ENCODE results near the gene HIP1R. TPM values are rescaled to one million over a fixed set of nuclear protein-coding genes. Genes with fewer than 3 reads are reported as not detected.
A peak's percentile ranks its signal among the peaks of the same experiment; 100 is the strongest.
"Not testable (repeated sequence)": the region's sequence is repeated elsewhere in the genome, so short reads cannot be mapped to it uniquely, and the experiment has no call there.

HIP1R gene
- total RNA-seq, 1 donor from 2014 or later: 28.2 TPM

- ATAC-seq: no peak
- DNase-seq: peak; percentile 2
- Histone ChIP-seq H3K4me1 (no peaks in the 10 kb centered on the region), H3K27me3 (ENCODE audit: low read depth) (no peaks in the 10 kb centered on the region), H3K9me3 (no peaks in the 10 kb centered on the region), H3K36me3 (no peaks in the 10 kb centered on the region), H3K4me3 (no peak overlapping the region), H3K27ac (no peak overlapping the region)
- intact Hi-C loops (cut with DNase I): no loop called here
- TF ChIP-seq, protein P1, sequence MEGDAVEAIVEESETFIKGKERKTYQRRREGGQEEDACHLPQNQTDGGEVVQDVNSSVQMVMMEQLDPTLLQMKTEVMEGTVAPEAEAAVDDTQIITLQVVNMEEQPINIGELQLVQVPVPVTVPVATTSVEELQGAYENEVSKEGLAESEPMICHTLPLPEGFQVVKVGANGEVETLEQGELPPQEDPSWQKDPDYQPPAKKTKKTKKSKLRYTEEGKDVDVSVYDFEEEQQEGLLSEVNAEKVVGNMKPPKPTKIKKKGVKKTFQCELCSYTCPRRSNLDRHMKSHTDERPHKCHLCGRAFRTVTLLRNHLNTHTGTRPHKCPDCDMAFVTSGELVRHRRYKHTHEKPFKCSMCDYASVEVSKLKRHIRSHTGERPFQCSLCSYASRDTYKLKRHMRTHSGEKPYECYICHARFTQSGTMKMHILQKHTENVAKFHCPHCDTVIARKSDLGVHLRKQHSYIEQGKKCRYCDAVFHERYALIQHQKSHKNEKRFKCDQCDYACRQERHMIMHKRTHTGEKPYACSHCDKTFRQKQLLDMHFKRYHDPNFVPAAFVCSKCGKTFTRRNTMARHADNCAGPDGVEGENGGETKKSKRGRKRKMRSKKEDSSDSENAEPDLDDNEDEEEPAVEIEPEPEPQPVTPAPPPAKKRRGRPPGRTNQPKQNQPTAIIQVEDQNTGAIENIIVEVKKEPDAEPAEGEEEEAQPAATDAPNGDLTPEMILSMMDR (IDR thresholded peaks at IDR 0.05): no peak
Observed at GRCh38 chr12:122790393-122791075, 44.7 kb upstream of the HIP1R start.

DNA sequence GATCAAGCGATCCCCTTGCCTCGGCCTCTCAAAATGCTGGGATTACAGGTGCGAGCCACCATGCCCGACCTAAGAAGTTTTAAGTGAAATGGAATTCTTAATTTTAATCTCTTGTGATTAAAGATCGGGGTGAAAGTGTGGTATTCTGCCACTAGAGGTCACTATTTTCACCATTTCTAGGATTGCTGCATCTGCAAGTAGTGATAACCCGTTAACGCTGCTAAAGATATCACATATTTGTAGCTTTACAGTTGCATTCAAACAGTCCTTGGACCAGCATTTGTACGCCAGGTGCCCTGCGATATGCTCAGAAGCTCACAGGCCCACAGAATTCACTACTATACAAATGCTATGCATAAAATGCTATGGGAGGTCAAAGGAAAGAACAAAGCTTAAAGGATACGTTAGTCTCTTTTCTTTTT is 41.6 kb upstream of the HIP1R start:
- peak; percentile 63 to 78 for ATAC-seq

DNA sequence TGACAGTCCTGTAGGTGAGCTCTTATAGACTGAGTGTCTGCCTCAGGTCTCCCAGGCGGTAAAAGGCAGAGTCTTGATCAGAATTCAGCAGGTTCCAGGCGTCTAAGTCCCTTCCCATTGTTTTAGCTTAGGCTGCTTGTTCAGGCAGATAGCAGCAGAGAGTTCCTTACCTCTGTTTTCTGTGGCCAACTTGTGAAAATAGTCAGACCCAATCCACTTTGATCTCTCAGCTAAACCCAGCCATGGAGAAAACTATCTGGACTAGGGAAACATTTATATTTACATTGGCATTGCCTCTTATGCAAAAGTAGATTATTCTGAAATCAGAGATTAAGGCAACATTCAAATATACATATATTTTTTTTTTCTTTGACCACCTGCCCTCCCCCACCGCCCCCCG is 39.5 kb upstream of the HIP1R start:
- no peak overlapping the region for H3K27ac ChIP-seq
- H3K4me1 ChIP-seq: no peaks in the 10 kb centered on the region
- no peaks in the 10 kb centered on the region for H3K36me3 ChIP-seq
- intact Hi-C loops (cut with DNase I): no loop called here
- DNase-seq (no peak), ATAC-seq (no peak)
- no peak overlapping the region for H3K4me3 ChIP-seq
- no peaks in the 10 kb centered on the region for H3K27me3 ChIP-seq (ENCODE audit: low read depth)
- TF ChIP-seq, protein P1 (IDR thresholded peaks at IDR 0.05): no peak
- no peaks in the 10 kb centered on the region for H3K9me3 ChIP-seq

More for the DNA sequence above, 41.6 kb upstream of the HIP1R start:
- Histone ChIP-seq H3K9me3 (no peaks in the 10 kb centered on the region), H3K4me3 (no peak overlapping the region), H3K27ac (no peak overlapping the region), H3K36me3 (no peaks in the 10 kb centered on the region), H3K4me1 (no peaks in the 10 kb centered on the region), H3K27me3 (ENCODE audit: low read depth) (no peaks in the 10 kb centered on the region)
- TF ChIP-seq, protein P1 (IDR thresholded peaks at IDR 0.05): peak; percentile 77
- intact Hi-C loops (cut with DNase I): no loop called here
- peak; percentile 14 for DNase-seq

- Histone ChIP-seq H3K27ac (no peak overlapping the region), H3K27me3 (ENCODE audit: low read depth) (no peaks in the 10 kb centered on the region), H3K36me3 (no peaks in the 10 kb centered on the region), H3K4me3 (no peak overlapping the region), H3K4me1 (no peaks in the 10 kb centered on the region), H3K9me3 (no peaks in the 10 kb centered on the region)
- intact Hi-C loops (cut with DNase I): no loop called here
- DNase-seq (peak; percentile 37), ATAC-seq (no peak)
- TF ChIP-seq, protein P1 (IDR thresholded peaks at IDR 0.05): no peak
Observed at GRCh38 chr12:122799641-122800243, 35.5 kb upstream of the HIP1R start.

DNA sequence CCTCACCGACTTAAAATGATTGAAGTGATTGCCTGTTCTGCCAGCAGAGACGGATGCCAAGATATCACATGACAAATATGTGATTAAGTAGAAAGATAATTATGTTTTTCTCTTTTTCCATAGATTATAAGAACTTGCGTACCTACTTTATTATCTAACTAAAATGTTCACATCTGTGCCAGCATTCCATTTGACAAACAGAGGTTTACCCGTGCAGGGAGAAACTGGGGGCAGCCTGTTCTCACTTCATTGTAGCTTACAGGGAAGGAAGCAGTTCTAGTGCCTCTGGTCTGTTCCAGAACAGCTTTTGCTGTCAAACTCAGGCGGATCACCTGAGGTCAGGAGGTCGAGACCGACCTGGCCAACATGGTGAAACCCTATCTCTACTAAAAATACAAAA is 31.3 kb upstream of the HIP1R start:
- ATAC-seq: no peak
- no peaks in the 10 kb centered on the region for H3K9me3 ChIP-seq
- H3K27ac ChIP-seq: no peak overlapping the region
- intact Hi-C loops (cut with DNase I): no loop called here
- no peak for DNase-seq
- no peaks in the 10 kb centered on the region for H3K27me3 ChIP-seq (ENCODE audit: low read depth)
- no peaks in the 10 kb centered on the region for H3K36me3 ChIP-seq
- no peak overlapping the region for H3K4me3 ChIP-seq
- H3K4me1 ChIP-seq: no peaks in the 10 kb centered on the region
- TF ChIP-seq, protein P1 (IDR thresholded peaks at IDR 0.05): no peak

GRCh38 chr12:122804957-122805356 is 30.3 kb upstream of the HIP1R start:
- H3K27ac ChIP-seq; H3K4me1 ChIP-seq; H3K27me3 ChIP-seq (ENCODE audit: low read depth); H3K36me3 ChIP-seq; intact Hi-C loops (cut with DNase I); H3K9me3 ChIP-seq; ATAC-seq; H3K4me3 ChIP-seq: not testable (repeated sequence)
- DNase-seq: peak; percentile 1

Data from lower lobe of right lung (tissue), 2 donors.